DOHH2 (cell line): ENCODE data around the gene ETV6.

Source experiments
- CTCF ChIP-seq: fragments of 200-600 bp; sonication (generic); IDR thresholded peaks from one replicate; pipeline ENCODE4 v1.5.1; 2014; ENCODE audit warnings: antibody characterized with exemption, mild to moderate bottlenecking, low read depth, low read length; ENCODE audit not compliant: poor library complexity, severe bottlenecking
- EZH2phosphoT487 ChIP-seq: fragments of 200-600 bp; sonication (generic); IDR thresholded peaks from 2 replicates; pipeline ENCODE4 v1.6.1; 2017; ENCODE audit warnings: borderline replicate concordance, mild to moderate bottlenecking, antibody characterized with exemption, low read length, moderate library complexity, mixed read lengths

- TF ChIP-seq CTCF (no peak), EZH2phosphoT487 (no peak)
Observed at GRCh38 chr12:11661491-11662089, 12.1 kb downstream of the ETV6 start.
